ENCODE measurements around the gene AKR1E2.

The AKR1E2 gene

DNA sequence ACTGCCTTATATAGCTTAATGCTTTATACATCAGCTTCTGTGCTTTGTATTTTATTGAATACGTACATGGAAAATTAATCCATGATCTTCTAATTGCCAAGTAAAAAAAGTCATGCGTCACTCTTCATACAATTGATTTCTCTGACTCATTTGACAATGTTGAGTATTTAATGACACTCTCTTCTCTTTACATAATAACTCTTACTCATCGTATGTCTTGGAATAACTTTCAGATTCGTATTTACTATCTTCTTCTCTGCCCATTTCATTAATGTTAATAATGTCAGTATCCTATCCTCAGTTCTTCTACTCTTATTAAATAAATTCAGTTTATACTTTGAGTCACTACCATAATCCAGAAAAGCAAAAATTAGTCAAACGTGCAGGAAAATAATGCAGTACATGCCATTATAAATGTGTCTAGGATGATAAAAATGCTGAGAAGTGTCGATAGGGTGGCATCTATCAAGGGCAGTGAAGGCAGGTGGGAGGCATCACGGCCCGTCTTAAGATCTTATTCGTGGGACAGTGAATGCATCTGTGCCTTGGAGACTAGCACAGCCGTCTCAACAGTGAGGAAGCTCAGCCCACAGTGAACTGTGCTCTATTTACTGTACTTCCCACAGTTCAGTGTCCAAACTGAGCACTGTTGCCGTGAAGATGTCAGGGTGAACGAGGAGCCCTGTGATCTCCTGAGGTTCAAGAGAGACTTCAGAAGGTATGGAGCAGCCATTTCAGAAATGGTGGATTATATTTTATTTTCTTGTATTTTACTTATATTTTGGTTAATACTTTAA lies 39.8 kb upstream of the AKR1E2 start:
- H3K4me1 ChIP-seq (ENCODE audit: insufficient read depth, low read length, poor library complexity, severe bottlenecking): peaks cover 5% of the 10 kb centered on the region
- no peak overlapping the region for H3K9ac ChIP-seq (ENCODE audit: low read depth, low read length, poor library complexity, severe bottlenecking)
- H3K36me3 ChIP-seq (ENCODE audit: insufficient read depth, low read length): no peaks in the 10 kb centered on the region
- H4K20me1 ChIP-seq (ENCODE audit: insufficient read depth, low read length, poor library complexity, severe bottlenecking): no peaks in the 10 kb centered on the region
- TF ChIP-seq EZH2phosphoT487 (IDR thresholded peaks at IDR 0.05; ENCODE audit: borderline replicate concordance): no peak
- TF ChIP-seq, protein P1, sequence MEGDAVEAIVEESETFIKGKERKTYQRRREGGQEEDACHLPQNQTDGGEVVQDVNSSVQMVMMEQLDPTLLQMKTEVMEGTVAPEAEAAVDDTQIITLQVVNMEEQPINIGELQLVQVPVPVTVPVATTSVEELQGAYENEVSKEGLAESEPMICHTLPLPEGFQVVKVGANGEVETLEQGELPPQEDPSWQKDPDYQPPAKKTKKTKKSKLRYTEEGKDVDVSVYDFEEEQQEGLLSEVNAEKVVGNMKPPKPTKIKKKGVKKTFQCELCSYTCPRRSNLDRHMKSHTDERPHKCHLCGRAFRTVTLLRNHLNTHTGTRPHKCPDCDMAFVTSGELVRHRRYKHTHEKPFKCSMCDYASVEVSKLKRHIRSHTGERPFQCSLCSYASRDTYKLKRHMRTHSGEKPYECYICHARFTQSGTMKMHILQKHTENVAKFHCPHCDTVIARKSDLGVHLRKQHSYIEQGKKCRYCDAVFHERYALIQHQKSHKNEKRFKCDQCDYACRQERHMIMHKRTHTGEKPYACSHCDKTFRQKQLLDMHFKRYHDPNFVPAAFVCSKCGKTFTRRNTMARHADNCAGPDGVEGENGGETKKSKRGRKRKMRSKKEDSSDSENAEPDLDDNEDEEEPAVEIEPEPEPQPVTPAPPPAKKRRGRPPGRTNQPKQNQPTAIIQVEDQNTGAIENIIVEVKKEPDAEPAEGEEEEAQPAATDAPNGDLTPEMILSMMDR (conservative IDR thresholded peaks at IDR 0.05; ENCODE audit: low read length): no peak
- H3K27me3 ChIP-seq (ENCODE audit: insufficient read depth, low read length, poor library complexity, severe bottlenecking): no peaks in the 10 kb centered on the region
- H3K9me3 ChIP-seq (ENCODE audit: insufficient read depth, low read depth, low read length): no peaks in the 10 kb centered on the region
- H3F3A ChIP-seq (ENCODE audit: low read depth): no peaks in the 10 kb centered on the region
- no peak overlapping the region for H3K4me3 ChIP-seq (ENCODE audit: low read length, poor library complexity, severe bottlenecking)
- H2AFZ ChIP-seq (ENCODE audit: low read length): no peak overlapping the region
- H3K9me2 ChIP-seq (replicated peaks; ENCODE audit: low read depth, low read length): no peaks in the 10 kb centered on the region
- H3K79me2 ChIP-seq (ENCODE audit: insufficient read depth, low read length): no peaks in the 10 kb centered on the region
- no peak overlapping the region for H3K4me2 ChIP-seq (ENCODE audit: low read depth, low read length, poor library complexity, severe bottlenecking)

DNA sequence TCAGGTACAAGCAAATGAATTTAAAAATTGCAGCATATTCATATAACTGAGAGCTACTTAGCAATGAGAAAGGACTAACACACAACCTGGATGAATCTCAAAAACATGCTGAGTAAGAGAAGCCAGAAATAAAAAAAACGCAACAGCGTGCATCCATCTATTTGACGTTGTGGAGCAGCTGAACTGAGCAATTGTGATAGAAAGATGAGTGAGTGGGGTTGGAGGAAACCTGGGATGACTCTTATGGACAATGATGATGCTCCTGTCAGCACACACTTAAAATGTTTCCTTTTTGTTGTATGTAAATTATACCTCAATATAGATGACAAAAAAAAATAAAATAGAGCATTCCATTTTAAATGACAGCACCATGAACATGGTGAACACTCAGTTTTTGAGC lies 36.0 kb upstream of the AKR1E2 start:
- no peaks in the 10 kb centered on the region for H3K9me2 ChIP-seq (replicated peaks; ENCODE audit: low read depth, low read length)
- H3F3A ChIP-seq (ENCODE audit: low read depth): no peaks in the 10 kb centered on the region
- H3K4me2 ChIP-seq (ENCODE audit: low read depth, low read length, poor library complexity, severe bottlenecking): peak overlapping the region; percentile 19
- no peaks in the 10 kb centered on the region for H3K9me3 ChIP-seq (ENCODE audit: insufficient read depth, low read depth, low read length)
- H2AFZ ChIP-seq (ENCODE audit: low read length): no peak overlapping the region
- no peak overlapping the region for H3K4me3 ChIP-seq (ENCODE audit: low read length, poor library complexity, severe bottlenecking)
- H4K20me1 ChIP-seq (ENCODE audit: insufficient read depth, low read length, poor library complexity, severe bottlenecking): no peaks in the 10 kb centered on the region
- TF ChIP-seq EZH2phosphoT487 (IDR thresholded peaks at IDR 0.05; ENCODE audit: borderline replicate concordance): no peak
- TF ChIP-seq, protein P1 (conservative IDR thresholded peaks at IDR 0.05; ENCODE audit: low read length): no peak
- peaks cover 5% of the 10 kb centered on the region for H3K4me1 ChIP-seq (ENCODE audit: insufficient read depth, low read length, poor library complexity, severe bottlenecking)
- no peaks in the 10 kb centered on the region for H3K27me3 ChIP-seq (ENCODE audit: insufficient read depth, low read length, poor library complexity, severe bottlenecking)
- no peaks in the 10 kb centered on the region for H3K79me2 ChIP-seq (ENCODE audit: insufficient read depth, low read length)
- H3K9ac ChIP-seq (ENCODE audit: low read depth, low read length, poor library complexity, severe bottlenecking): no peak overlapping the region
- H3K36me3 ChIP-seq (ENCODE audit: insufficient read depth, low read length): no peaks in the 10 kb centered on the region

DNA sequence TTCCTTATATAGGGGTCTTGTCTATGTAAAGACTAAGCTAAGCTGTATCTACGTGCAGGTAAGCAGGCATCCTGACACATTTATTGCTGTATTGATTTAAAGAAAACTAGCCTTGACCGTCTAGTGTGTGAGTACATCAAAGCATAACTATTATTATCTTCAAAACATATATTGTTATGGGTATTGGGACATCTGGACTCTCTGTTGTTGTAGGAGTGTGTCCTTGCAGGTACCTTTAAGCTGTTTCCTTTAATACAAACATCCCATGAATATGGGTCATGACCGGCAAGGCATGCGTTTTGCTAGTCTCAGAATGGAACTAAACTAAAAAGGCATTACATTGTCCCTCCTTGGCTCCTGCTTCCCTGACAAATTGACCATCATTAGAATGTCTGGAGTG lies 35.1 kb upstream of the AKR1E2 start:
- no peaks in the 10 kb centered on the region for H3K9me2 ChIP-seq (replicated peaks; ENCODE audit: low read depth, low read length)
- H3K79me2 ChIP-seq (ENCODE audit: insufficient read depth, low read length): no peaks in the 10 kb centered on the region
- H3K9me3 ChIP-seq (ENCODE audit: insufficient read depth, low read depth, low read length): no peaks in the 10 kb centered on the region
- TF ChIP-seq, protein P1 (conservative IDR thresholded peaks at IDR 0.05; ENCODE audit: low read length): no peak
- TF ChIP-seq EZH2phosphoT487 (IDR thresholded peaks at IDR 0.05; ENCODE audit: borderline replicate concordance): no peak
- H4K20me1 ChIP-seq (ENCODE audit: insufficient read depth, low read length, poor library complexity, severe bottlenecking): no peaks in the 10 kb centered on the region
- H3K9ac ChIP-seq (ENCODE audit: low read depth, low read length, poor library complexity, severe bottlenecking): no peak overlapping the region
- H3K27me3 ChIP-seq (ENCODE audit: insufficient read depth, low read length, poor library complexity, severe bottlenecking): no peaks in the 10 kb centered on the region
- peaks cover 5% of the 10 kb centered on the region for H3K4me1 ChIP-seq (ENCODE audit: insufficient read depth, low read length, poor library complexity, severe bottlenecking)
- no peaks in the 10 kb centered on the region for H3F3A ChIP-seq (ENCODE audit: low read depth)
- peak overlapping the region; percentile 19 for H3K4me2 ChIP-seq (ENCODE audit: low read depth, low read length, poor library complexity, severe bottlenecking)
- H3K4me3 ChIP-seq (ENCODE audit: low read length, poor library complexity, severe bottlenecking): no peak overlapping the region
- no peak overlapping the region for H2AFZ ChIP-seq (ENCODE audit: low read length)
- H3K36me3 ChIP-seq (ENCODE audit: insufficient read depth, low read length): no peaks in the 10 kb centered on the region
